DMS79 treated with DMSO at 0.1 percent for 48 hours (cell line): ENCODE data around the gene FASN.

Experiments used
- DNase-seq: peaks from one replicate; lab custom pipeline; 2025; lab: John Stamatoyannopoulos, UW

FASN gene

GRCh38 chr17:82101301-82101715 lies 3.3 kb upstream of the FASN start:
- no peak for DNase-seq

- DNase-seq = no peak
Observed at GRCh38 chr17:82100502-82101298, 2.7 kb upstream of the FASN start.

GRCh38 chr17:82098939-82099763 lies 1.1 kb upstream of the FASN start:
- no peak for DNase-seq

GRCh38 chr17:82097919-82098168 lies 192 bp downstream of the FASN start:
- no peak for DNase-seq

GRCh38 chr17:82097184-82097918 lies 685 bp downstream of the FASN start:
- no peak for DNase-seq

GRCh38 chr17:82096709-82097183 lies 1.3 kb downstream of the FASN start:
- DNase-seq = no peak

GRCh38 chr17:82095777-82096708 lies 2.0 kb downstream of the FASN start:
- DNase-seq = no peak

- DNase-seq = no peak
Observed at GRCh38 chr17:82094931-82095776, 2.9 kb downstream of the FASN start.

GRCh38 chr17:82092995-82093751 lies 4.9 kb downstream of the FASN start:
- DNase-seq = no peak

- no peak for DNase-seq
Observed at GRCh38 chr17:82092628-82092994, 5.4 kb downstream of the FASN start.

GRCh38 chr17:82092094-82092586 lies 5.9 kb downstream of the FASN start:
- no peak for DNase-seq

GRCh38 chr17:82091264-82092066 lies 6.6 kb downstream of the FASN start:
- DNase-seq = no peak

- DNase-seq = no peak
Observed at GRCh38 chr17:82090549-82091263, 7.3 kb downstream of the FASN start.

- no peak for DNase-seq
Observed at GRCh38 chr17:82089723-82090548, 8.1 kb downstream of the FASN start.

GRCh38 chr17:82088838-82089722 lies 9.0 kb downstream of the FASN start:
- no peak for DNase-seq
